ENCODE results near the gene NHLH2. TPM values are rescaled to one million over a fixed set of nuclear protein-coding genes. Genes with fewer than 3 reads are reported as not detected.

NHLH2 gene
- total RNA-seq, 1 experiment from 2014 or later, result not detected

DNA sequence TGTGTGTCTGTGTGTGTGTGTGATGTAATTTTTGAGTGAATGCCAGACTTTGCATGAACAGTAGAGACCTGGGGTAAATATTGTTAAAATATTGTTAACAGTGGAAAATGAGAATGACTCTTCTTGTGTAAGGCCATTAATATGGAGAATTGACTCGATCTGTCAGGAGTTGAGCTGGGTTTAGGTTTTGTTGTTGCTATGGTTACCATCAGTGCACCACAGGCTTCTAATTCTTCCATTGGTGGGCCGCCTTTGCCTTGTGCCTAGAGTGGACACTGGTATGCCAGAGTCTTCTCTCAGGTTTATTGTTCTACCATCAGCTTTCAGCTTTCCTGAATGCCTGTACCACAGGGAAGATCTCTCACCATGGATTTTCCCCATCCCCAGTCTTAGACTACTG, 10.0 kb upstream of the NHLH2 start:
- BruUV-seq (replicated peaks), result no TSS peak
- Mint-ChIP-seq H3K36me3 (ENCODE audit: insufficient read depth, unreplicated experiment) (no peaks in the 10 kb centered on the region), H3K4me1 (ENCODE audit: low read depth, unreplicated experiment) (no peaks in the 10 kb centered on the region), H3K4me3 (ENCODE audit: unreplicated experiment) (no peak overlapping the region), H3K27ac (ENCODE audit: unreplicated experiment) (no peak overlapping the region), H3K27me3 (ENCODE audit: insufficient read depth, unreplicated experiment) (peaks cover 15% of the 10 kb centered on the region), H3K9me3 (ENCODE audit: unreplicated experiment) (no peaks in the 10 kb centered on the region)
- H3K4me1 ChIP-seq, result no peaks in the 10 kb centered on the region
- H3K27me3 ChIP-seq (replicated peaks; ENCODE audit: control insufficient read depth, insufficient read depth, low read length), result no peaks in the 10 kb centered on the region
- ChIA-PET POLR2A (no interaction called here), CTCF (no interaction called here)
- no peaks in the 10 kb centered on the region for H3K9me3 ChIP-seq
- H3K4me3 ChIP-seq (ENCODE audit: low read depth, low read length), result no peak overlapping the region
- H3K36me3 ChIP-seq (ENCODE audit: control insufficient read depth, insufficient read depth, low read length), result no peaks in the 10 kb centered on the region
- intact Hi-C loops (cut with micrococcal nuclease; ENCODE audit: unreplicated experiment), result no loop called here
- TF ChIP-seq, protein P1, sequence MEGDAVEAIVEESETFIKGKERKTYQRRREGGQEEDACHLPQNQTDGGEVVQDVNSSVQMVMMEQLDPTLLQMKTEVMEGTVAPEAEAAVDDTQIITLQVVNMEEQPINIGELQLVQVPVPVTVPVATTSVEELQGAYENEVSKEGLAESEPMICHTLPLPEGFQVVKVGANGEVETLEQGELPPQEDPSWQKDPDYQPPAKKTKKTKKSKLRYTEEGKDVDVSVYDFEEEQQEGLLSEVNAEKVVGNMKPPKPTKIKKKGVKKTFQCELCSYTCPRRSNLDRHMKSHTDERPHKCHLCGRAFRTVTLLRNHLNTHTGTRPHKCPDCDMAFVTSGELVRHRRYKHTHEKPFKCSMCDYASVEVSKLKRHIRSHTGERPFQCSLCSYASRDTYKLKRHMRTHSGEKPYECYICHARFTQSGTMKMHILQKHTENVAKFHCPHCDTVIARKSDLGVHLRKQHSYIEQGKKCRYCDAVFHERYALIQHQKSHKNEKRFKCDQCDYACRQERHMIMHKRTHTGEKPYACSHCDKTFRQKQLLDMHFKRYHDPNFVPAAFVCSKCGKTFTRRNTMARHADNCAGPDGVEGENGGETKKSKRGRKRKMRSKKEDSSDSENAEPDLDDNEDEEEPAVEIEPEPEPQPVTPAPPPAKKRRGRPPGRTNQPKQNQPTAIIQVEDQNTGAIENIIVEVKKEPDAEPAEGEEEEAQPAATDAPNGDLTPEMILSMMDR (IDR thresholded peaks at IDR 0.05; ENCODE audit: insufficient read depth in 1 of 2, low read depth in 1 of 2, low read length in 1 of 2, severe bottlenecking in 1 of 2, unreplicated experiment in 1 of 2), result no peak
- DNase-seq, result no peak

DNA sequence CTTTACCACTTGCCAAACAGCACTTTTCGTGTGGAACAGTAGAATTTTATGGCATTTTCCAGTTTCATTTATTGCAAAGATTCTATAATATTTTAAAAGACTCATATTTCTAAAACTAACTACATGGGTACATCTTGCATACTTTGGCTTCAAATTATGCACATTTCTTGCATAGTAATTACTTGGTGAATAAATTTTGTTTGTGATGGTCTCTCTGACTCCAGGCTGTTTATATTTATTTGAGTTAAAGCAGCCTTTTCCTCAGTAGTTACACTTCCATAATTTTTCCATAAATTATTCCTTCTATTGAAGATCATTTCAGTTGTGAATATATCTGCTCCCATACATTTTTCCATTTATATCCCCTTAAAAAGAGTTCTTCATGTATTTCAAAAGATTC, 6.9 kb upstream of the NHLH2 start:
- Histone ChIP-seq H3K9me3 (no peaks in the 10 kb centered on the region), H3K27me3 (replicated peaks; ENCODE audit: control insufficient read depth, insufficient read depth, low read length) (no peaks in the 10 kb centered on the region), H3K4me3 (ENCODE audit: low read depth, low read length) (no peak overlapping the region), H3K4me1 (no peaks in the 10 kb centered on the region), H3K36me3 (ENCODE audit: control insufficient read depth, insufficient read depth, low read length) (no peaks in the 10 kb centered on the region)
- DNase-seq, result no peak
- Mint-ChIP-seq H3K4me1 (ENCODE audit: low read depth, unreplicated experiment) (no peaks in the 10 kb centered on the region), H3K27me3 (ENCODE audit: insufficient read depth, unreplicated experiment) (peaks cover 13% of the 10 kb centered on the region), H3K27ac (ENCODE audit: unreplicated experiment) (no peak overlapping the region), H3K4me3 (ENCODE audit: unreplicated experiment) (no peak overlapping the region), H3K36me3 (ENCODE audit: insufficient read depth, unreplicated experiment) (no peaks in the 10 kb centered on the region), H3K9me3 (ENCODE audit: unreplicated experiment) (no peaks in the 10 kb centered on the region)
- BruUV-seq (replicated peaks), result no TSS peak
- ChIA-PET CTCF (no interaction called here), POLR2A (no interaction called here)
- TF ChIP-seq, protein P1 (IDR thresholded peaks at IDR 0.05; ENCODE audit: insufficient read depth in 1 of 2, low read depth in 1 of 2, low read length in 1 of 2, severe bottlenecking in 1 of 2, unreplicated experiment in 1 of 2), result no peak
- intact Hi-C loops (cut with micrococcal nuclease; ENCODE audit: unreplicated experiment), result loop anchor here (10.0 kb wide), 1 partner anchor 57 kb away; no protein-coding TSS in a partner anchor

DNA sequence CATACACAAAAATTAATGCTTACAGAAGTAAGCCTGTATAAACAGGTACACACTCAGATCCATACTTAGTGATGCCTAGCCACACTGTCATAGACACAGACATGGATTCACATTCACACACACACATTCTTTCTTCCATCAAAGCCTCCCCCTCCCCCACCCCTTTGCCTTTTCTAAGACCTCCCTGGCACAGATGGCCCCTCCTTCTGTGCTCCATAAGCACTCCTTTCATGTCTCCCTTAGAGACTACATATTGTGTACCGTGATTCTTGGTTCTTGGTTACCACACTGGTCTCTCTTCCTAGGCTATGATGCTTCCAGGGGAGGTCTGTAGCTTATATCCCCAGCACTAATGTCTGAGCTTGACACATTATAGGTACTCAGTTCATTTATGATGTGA, 2.0 kb upstream of the NHLH2 start:
- DNase-seq, result no peak
- no peaks in the 10 kb centered on the region for H3K4me1 ChIP-seq
- POLR2A ChIA-PET, result no interaction called here

More for the DNA sequence above, 2.0 kb upstream of the NHLH2 start:
- TF ChIP-seq, protein P1 (IDR thresholded peaks at IDR 0.05; ENCODE audit: insufficient read depth in 1 of 2, low read depth in 1 of 2, low read length in 1 of 2, severe bottlenecking in 1 of 2, unreplicated experiment in 1 of 2), result no peak
- intact Hi-C loops (cut with micrococcal nuclease; ENCODE audit: unreplicated experiment), result loop anchor here (10.0 kb wide), 1 partner anchor 62 kb away; no protein-coding TSS in a partner anchor
- Histone ChIP-seq H3K4me3 (ENCODE audit: low read depth, low read length) (no peak overlapping the region), H3K9me3 (no peaks in the 10 kb centered on the region), H3K27me3 (replicated peaks; ENCODE audit: control insufficient read depth, insufficient read depth, low read length) (no peaks in the 10 kb centered on the region), H3K36me3 (ENCODE audit: control insufficient read depth, insufficient read depth, low read length) (no peaks in the 10 kb centered on the region)
- H3K9me3 Mint-ChIP-seq (ENCODE audit: unreplicated experiment), result no peaks in the 10 kb centered on the region
- BruUV-seq (replicated peaks), result no TSS peak
- CTCF ChIA-PET, result no interaction called here
- peaks cover 11% of the 10 kb centered on the region for H3K27me3 Mint-ChIP-seq (ENCODE audit: insufficient read depth, unreplicated experiment)
- H3K36me3 Mint-ChIP-seq (ENCODE audit: insufficient read depth, unreplicated experiment), result peaks cover 4% of the 10 kb centered on the region
- no peak overlapping the region for H3K4me3 Mint-ChIP-seq (ENCODE audit: unreplicated experiment)
- H3K4me1 Mint-ChIP-seq (ENCODE audit: low read depth, unreplicated experiment), result no peaks in the 10 kb centered on the region
- no peak overlapping the region for H3K27ac Mint-ChIP-seq (ENCODE audit: unreplicated experiment)

Measured in Caco-2 (cell line).